ENCODE data around the gene CD84.
"Not testable (repeated sequence)": the region's sequence is repeated elsewhere in the genome, so short reads cannot be mapped to it uniquely, and the experiment has no call there.

CD84 gene

GRCh38 chr1:160610569-160611242, 31.4 kb upstream of the CD84 start:
- DNase-seq, result no peak

GRCh38 chr1:160608941-160609340, 29.6 kb upstream of the CD84 start:
- DNase-seq, result no peak

GRCh38 chr1:160608514-160608913, 29.2 kb upstream of the CD84 start:
- no peak for DNase-seq

- no peak for DNase-seq
Observed at GRCh38 chr1:160608057-160608456, 28.8 kb upstream of the CD84 start.

GRCh38 chr1:160607672-160608032, 28.4 kb upstream of the CD84 start:
- DNase-seq, result no peak

- DNase-seq, result peak in 11 of 56 donors; percentile 0 to 24 (median 5)
Observed at GRCh38 chr1:160607011-160607671, 27.8 kb upstream of the CD84 start.

GRCh38 chr1:160606611-160607010, 27.3 kb upstream of the CD84 start:
- DNase-seq, result no peak

- no peak for DNase-seq
Observed at GRCh38 chr1:160605792-160606479, 26.6 kb upstream of the CD84 start.

GRCh38 chr1:160605205-160605604, 25.9 kb upstream of the CD84 start:
- DNase-seq, result no peak

- no peak for DNase-seq
Observed at GRCh38 chr1:160597705-160598104, 18.4 kb upstream of the CD84 start.

- no peak for DNase-seq
Observed at GRCh38 chr1:160597051-160597450, 17.8 kb upstream of the CD84 start.

GRCh38 chr1:160590488-160590887, 11.2 kb upstream of the CD84 start:
- no peak for DNase-seq

- no peak for DNase-seq
Observed at GRCh38 chr1:160588468-160588867, 9.2 kb upstream of the CD84 start.

GRCh38 chr1:160584784-160585183, 5.5 kb upstream of the CD84 start:
- no peak for DNase-seq

- not testable (repeated sequence) for DNase-seq
Observed at GRCh38 chr1:160582976-160583375, 3.7 kb upstream of the CD84 start.

- no peak for DNase-seq
Observed at GRCh38 chr1:160581961-160582360, 2.7 kb upstream of the CD84 start.

- no peak for DNase-seq
Observed at GRCh38 chr1:160580221-160580812, 1.0 kb upstream of the CD84 start.

- DNase-seq, result no peak
Observed at GRCh38 chr1:160578525-160579191, 638 bp downstream of the CD84 start.

GRCh38 chr1:160578175-160578524, 1.1 kb downstream of the CD84 start:
- no peak for DNase-seq

- DNase-seq, result no peak
Observed at GRCh38 chr1:160577671-160578070, 1.6 kb downstream of the CD84 start.

GRCh38 chr1:160576884-160577283, 2.4 kb downstream of the CD84 start:
- DNase-seq, result no peak

- no peak for DNase-seq
Observed at GRCh38 chr1:160576390-160576789, 2.9 kb downstream of the CD84 start.

Data from nucleus accumbens (tissue), 56 donors.